NCI-H345 treated with DMSO at 0.1 percent for 48 hours (cell line): Measurements from ENCODE around the gene MUC6.

Experiments used
- DNase-seq: peaks from one replicate; lab custom pipeline; 2025; ENCODE audit not compliant: unreplicated experiment; lab: John Stamatoyannopoulos, UW

Gene MUC6

DNA sequence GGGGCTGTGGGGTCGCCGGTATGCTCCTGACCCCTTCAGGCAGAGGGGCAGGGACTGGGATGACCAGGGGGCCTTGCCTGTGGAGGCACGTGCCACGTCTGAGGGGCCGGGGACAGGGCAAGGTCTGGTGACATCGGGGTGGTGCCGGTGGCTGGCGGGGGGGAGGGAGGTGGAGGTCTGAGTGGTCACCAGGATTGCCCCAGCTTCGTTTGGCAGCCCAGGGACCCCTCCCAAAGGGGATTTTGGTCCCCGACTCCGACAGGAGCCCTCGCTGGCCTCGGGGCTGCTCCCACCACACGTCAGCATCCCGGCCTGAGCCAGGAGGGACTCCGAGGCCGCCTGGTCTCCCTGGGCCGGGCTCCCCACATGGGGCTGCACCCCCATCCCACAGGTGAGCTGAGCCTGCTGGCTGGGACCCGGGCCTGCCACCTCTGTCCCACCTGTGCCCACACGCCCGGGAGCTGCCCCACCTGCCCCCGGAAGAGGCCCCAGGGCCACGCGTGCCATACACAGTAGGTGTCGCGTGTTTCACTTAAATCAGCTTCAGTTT, 1.1 kb upstream of the MUC6 start:
- no peak for DNase-seq

DNA sequence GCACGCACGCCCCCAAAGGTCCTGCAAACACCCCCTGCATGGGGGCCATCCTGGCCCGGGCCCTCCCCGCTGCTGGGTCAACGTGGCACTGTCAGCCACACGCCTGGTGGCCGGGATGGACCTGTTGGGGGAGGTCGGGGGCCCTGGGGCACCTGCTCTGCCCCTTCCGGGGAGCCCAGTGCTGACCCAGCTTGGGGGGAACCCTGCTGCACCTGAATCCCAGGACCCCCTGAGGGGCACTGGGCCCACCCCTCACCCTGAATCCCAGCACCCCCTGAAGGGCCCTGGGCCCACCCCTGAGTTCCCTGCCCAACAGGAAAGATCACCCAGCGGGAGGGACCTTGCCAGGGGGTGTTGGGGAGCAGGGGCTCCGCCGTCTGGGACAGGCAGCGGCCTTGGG, 413 bp upstream of the MUC6 start:
- no peak for DNase-seq

DNA sequence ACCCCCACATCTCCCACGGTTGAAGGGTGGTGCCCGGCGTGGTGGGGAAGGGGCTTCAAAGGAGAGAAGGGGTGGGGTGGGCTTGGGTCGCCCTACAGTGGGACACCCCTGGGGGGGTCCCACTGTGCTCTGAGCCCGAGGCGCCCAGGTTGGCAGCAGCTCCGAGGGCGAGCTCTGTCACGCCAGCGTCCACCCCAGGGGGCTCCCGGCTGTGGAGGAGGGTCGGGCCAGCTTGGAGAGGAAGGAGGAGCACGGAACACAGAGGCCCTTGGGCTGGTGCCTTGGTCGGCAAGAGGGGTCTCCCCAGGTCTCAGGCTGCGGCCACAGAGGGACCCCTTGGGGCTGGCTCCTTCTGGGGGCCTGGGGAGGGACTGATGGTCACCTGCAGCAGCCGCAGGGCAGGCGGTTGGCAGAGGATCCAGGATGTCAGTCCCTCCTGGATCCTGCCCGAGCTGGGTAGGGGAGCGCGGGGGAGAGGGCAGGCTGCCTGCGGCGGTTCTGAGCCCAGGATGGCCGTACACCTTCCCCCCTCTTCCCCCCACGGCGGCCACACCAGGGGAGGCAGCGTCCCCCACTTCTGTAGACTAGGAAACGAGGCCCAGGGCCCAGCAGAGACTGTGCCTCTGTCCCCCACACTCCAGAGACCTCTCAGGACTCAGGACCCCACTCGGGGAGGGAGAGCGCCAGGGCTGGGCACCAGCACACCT, 788 bp downstream of the MUC6 start:
- DNase-seq: no peak

DNA sequence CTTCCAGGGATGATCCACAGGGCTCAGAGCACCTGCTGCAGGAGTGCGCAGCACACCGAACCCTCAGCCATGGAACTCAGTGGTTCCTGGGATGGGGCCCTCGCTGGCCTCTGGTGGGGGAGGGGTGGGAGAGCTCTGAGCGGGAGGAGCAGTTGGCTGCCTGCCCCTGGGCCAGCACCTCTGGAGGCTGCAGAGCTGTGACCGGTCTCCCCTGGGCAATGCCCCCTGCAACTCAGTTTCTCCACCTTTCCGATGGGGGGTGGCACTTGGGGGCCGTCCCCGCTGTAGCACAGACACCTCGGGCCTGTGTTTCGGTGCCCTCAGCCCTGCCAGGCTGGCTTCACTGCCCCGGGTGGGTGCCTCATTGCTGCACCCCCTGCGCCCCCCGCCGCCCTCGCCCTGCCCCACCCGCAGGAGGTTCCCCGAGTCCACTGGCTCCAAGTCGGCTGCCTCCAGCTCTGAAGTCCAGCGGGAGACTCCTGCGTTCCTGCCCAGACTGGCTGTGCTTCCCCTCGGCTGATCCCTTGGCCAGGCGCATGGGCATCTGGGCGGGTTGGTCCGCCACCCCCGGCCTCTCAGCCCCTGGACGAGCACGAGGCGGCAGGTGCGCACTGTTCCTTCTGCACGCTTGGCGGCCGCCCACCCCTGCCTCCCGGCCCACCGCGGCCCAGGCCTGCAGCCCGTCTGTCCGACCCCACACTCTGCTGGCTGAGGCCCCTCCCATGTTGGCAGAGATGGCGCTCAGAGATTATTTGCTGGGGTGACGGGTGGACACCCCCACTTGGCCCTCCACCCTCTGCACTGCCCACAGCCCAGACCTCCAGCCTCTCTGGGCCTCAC, 1.8 kb downstream of the MUC6 start:
- DNase-seq: no peak

DNA sequence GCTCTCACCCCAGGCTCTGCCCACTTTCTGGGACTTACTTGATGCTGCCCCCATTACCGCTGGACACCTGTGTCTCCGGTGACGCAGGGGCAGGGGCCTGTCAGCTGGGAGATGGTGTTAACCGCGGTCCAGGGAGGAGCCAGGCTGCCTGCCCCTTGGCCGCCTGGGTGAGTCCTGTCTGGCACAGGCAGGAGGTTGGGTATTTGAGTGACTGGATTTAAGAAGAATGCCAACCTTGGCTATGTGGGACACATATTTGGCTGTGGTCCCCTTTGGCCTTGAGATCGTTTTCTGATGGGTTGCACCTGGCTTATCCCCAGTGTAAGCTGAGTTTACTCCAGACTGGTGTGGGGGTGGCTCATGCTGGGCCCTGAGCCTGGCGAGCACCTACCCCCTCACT, 2.5 kb downstream of the MUC6 start:
- DNase-seq: no peak

DNA sequence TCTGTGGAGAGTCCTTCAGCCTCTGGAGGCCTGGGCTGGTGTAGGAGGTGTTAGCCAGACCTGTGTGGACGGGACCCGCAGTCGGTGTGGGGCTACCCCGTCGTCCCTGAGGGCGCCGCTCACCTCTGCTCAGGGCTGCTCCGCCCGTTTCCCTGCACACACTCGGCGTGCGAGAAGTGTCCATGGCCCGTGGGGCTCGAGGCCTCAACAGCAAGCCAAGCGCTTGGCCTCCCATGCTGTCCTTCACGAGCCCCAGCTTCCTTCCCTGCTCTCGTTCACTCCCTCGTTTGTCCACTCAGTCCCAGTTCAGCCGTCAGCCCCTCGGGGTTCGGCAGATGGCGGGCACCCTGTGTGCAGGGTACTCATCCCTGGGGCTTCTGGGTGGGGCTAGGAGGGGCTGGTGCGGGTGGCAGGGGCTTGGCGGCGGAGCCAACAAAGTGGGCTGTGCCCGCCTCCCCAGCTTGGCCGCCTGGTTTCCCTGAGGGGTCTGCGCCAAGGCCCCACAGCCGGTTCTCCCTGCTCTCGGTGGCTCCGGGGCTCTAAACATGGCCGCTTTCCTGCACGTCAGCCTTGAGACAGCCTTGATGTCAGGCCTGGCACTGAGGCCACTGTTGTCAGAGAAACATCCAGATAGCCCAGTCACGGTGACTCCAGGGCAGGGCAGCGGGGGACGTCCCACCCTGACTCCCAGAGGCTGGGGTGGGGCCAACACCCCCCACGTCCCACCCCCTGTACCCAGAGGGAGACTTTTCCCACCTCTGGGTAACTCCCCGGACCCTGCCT, 3.3 kb downstream of the MUC6 start:
- no peak for DNase-seq

DNA sequence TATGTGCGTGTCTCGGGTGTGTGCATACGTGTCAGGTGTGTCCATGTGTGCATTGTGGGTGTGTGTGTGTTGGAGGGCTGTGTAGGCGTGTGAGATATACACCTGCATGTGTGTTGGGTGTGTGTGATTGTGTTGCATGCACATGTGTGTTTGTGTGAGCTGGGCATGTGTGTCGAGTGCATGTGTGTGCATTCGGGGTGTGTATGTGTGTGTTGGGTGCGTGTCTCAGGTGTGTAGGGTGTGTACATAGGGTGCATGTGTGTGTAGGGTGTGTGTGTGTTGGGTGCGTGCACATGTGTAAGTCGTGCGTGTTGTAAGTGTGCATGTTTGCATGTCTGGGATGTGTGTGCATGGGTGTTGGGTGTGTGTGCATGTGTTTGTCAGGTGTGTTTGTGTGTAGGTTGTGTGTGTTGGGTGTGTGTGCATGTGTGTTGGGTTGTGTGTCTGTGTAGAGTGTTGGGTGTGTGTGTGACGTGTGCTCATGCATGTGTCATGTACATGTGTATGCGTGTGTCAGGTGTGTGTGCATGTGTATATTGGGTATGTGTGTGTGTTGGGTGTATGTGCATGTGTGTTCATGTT, 4.1 kb downstream of the MUC6 start:
- no peak for DNase-seq

DNA sequence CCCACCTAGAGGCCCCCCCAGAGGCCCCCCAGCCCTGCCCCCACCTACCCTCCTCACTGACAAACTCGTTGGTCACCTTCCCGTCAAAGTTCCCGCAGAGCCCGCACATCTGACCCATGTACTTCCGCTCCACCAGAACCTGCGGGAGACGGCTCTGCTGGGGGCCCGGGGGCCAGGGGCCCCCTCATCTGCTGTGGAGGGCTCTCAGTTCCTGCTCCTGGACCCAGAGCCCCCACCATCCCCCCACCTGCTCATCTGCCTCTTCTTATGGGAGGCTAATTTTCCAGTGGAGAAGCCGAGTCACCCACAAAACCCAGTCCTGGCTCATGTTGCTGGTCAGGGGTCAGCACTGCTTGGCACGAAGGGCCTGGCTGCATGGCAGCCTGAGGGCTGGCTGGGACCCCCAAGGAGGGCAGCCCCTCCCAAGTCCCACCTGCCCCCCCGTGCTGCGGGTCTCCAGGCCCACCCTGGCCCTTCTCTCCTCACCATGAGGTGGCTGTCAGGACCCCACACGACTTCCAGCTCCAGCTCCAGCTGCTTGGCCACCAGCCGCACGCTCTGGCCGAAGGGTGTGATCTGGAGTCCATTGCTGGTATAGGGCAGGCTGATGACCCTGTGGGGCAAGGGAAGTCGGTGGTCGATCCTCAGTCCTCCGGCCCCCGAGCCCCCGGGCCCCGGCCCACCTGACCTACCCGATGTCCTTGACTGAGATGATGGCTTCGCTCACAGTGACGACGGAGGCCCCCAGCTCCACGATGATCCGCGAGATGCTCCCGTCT, 5.2 kb downstream of the MUC6 start:
- DNase-seq: no peak

DNA sequence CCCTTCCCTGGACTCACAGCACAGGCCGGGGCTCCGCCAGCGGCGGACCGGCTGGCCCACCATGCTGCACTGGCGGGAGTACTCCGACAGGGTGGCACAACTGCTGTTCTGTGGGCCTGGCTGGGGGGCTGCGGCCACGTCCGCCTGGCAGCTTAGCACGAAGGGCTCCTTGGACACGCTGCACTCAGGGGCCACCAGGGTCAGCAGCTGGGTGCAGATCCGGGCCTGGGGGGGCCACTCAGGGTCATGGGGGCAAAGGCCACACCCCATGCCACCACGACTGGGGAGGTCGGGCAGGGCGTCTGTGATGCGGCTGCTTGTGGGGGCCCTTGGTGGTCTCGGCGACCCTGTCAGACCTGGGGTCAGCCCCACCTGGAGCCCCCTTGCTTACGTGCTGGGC, 6.0 kb downstream of the MUC6 start:
- DNase-seq: no peak

DNA sequence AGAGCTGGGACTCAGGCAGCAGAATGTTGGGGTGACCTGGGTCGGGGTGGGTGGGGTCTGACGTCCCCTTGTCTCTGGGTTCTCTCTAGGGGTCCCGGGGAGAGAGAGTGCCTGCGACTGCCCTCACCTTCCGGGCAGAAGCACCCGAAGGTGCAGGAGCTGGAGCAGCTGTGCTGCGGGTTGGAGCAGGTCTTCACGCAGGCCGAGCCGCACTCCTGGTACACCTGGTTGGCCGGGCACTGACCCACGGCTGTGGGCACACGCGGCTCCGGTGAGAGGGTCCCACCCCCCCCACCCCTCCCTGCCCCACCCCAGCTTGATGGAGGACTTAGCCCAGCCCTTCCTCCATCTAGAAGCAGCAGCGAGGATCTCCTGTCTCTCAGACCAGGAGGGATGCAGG, 6.4 kb downstream of the MUC6 start:
- no peak for DNase-seq

DNA sequence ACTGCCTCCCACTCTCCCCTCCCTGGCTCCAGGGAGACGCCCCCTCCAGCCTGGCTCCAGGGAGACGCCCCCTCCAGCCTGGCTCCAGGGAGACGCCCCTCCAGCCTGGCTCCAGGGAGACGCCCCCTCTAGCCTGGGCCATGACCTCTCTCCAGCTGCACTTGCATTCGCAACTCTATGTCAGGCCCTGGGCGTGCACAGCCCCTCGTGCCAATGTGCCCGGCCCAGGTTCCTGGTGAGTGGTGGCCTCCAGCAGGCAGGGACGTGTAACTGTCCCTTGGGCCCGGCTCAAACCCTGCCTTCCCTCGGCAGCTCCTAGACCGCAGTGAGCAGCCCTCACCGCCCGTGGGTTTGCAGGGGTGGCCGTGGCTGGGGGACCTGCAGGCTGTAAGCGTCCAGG, 6.9 kb downstream of the MUC6 start:
- DNase-seq: no peak

DNA sequence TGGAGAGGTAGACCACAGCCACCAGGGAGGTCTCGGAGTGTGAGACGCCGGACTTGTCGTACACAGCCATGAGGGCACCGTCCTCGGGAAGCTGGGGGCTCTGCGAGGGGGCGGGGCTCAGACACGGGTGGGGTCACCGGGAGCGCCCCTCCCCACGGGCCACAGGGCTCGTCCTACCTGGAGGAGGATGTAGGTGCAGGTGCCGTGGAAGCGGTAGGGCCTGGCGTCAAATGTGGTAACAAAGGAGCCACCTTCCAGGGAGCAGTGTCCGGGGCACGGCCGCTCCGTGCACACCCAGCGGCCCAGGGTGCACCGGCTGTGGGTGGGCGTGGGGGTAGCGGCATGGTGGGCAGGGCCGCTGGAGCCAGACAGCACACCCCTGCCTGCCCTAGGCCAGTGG, 7.5 kb downstream of the MUC6 start:
- no peak for DNase-seq

DNA sequence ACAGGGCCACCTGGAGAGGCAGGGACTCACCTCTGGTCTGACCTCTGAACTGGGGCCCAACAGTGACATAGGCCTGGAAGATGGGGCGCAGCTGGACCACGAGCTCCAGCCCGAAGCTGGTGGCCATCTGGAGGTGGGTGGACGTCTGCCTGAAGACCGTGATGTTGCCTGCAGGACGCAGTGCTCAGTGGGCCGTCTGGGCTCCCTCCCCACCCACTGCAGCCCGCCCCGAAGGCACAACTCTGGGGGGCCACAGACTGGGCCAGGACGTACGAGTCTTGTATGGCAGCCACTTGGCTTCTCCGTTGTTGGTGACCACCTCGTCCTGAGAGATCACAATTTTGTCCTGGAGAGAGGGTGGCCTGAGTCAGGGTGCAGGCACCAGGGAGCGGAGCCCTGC, 7.9 kb downstream of the MUC6 start:
- no peak for DNase-seq

DNA sequence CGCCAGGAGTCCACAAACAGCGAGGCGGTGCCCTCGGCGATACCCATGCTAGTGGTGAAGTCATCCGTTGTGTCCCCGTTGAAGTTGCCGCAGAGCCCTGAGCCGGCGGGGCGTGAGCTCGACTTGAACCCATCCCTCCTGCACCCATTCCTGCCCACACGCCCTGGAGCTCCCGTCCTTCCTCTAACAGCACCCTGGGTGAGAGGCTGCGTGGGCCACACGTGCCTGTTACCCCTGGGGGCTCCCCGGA, 8.3 kb downstream of the MUC6 start:
- no peak for DNase-seq

DNA sequence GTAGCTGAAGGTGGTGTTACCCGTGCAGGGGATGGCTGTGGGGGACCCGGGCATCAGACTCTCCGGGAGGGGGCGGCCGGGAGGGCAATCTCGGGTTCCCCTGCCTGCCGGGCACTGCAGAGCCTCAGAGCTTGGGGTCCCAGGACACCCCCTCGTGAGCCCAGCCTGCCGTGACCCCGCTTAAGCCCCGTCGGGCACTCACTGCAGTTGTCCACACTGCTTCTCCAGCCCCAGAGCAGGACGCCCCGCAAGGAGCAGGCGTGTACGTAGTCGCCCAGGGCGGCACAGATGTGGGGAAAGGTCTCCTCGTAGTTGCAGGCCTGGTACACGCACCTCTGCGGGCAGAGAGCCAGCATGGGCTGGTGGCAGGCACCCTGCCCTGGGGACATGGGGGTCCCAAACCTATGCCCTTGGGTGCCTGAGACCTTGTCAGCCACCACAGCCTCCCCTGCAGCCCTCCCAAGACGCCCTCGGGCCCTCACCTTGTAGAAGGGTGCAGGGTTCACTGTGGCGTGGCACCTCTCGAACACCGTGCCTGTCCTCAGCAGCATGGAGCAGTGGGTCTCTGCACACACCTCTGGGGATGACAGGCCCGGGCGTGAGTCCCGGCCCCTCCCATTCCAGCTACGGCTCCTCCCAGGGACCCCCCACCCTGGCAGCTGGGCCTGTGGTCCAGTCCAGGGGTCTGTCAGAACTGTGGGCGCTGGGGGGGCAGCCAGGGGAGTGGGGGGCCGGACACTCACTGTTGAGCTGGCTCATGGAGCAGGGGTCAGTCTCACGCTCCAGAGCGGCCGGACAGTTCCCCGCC, 8.8 kb downstream of the MUC6 start:
- DNase-seq: no peak

DNA sequence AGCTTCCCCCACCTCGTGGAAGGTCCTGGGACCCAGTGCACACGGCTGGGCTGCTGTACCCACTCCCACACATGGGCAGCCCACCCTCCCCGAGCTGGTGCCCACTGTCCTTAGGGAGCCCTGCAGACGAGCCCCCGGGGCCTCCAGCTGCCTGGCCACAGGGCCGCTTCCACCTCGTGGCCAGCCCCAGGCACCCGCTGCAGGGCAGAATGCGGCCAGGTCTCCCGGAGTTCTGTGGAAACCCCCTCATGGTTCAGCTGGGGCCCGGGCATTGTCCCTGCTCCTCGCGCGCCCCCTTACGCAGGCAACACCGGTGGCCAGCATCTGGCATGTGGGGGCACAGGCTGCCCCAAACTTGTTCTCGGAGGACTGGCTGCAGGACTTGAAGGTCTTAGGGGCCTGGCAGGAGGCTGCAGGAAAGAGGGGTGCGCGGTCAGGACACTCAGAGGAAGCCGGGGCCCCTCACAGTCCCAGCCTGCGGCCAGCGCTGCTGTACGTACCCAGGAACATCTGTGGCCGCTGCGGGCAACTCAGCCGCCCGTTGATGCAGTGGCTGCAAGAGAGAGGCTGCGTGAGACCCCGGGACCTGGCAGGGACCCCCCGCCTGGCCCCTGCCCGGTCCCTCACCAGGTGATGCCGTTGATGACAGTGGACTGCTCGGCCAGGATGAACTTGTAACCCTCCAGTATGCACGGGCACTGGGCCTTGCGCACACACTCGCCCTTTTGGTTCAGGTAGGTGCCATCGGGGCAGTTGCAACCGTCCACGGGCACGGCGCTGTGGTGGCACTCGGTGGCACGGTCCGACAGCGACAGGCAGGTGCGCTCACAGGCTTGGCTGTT, 9.7 kb downstream of the MUC6 start:
- DNase-seq: no peak

DNA sequence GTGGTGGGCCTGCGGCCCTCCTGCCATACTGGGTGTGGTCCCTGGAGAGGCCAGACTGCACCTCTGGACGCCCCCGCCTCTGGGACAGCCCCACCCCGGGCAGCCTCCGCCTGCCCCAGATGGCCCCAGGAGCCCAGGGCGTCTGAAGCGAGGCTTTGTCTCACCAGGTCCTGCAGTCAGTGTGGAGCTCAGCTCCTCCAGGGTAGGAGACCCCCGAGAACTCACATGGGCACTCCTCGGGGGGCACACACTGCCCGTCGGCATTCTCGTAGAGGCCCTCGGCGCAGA, 10.4 kb downstream of the MUC6 start:
- no peak for DNase-seq

DNA sequence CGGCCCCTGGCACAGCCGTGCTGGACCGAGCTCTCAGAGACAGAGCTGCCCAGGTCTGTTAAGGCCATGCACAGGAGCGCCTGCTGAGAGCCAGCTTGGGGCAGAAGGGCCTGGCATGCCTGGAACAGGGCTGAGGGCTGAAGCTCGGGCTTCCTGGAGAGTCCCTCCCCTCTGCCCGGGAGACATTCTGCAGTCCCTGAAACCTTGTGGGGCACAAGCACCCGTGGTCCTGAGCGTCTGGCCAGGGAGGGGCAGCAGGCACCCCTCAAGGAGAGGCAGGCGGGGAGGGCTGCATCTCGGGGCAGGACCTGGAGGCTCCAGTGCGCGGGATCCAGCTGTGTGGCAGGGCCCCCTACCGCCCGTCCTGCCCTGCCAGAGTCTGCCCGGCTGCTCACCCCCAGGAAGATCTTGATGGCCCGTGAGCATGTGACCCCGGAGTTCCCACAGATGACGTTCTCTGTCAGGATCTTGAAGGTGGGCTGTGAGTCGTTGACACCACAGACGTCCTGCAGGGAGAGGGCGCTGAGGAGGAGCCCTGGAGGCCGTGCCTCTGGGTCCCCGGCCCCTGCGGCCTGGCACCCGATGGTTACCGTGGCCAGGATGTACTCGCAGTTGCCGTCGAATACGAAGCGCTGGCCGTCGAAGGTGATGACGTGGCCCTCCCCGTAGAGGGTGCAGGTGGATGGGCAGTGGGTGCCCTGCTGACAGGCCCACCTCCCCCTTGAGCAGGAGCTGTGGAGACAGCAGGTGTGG, 10.9 kb downstream of the MUC6 start:
- DNase-seq: no peak
